Measurements from ENCODE around the gene SPATS2L.

- TF ChIP-seq CTCF (IDR thresholded peaks at IDR 0.05), result no peak
- no peak for TF ChIP-seq NFE2L2 (conservative IDR thresholded peaks at IDR 0.05; ENCODE audit: low read length)
- TF ChIP-seq NR3C1 (IDR thresholded peaks at IDR 0.05), result no peak
These were observed 6.4 kb upstream of the SPATS2L start for GRCh38 chr2:200300065-200300464.

All from A549 (cell line).